SU-DHL-6 (cell line): Measurements from ENCODE around the gene MEA1.
A peak's percentile ranks its signal among the peaks of the same experiment; 100 is the strongest.

Experiments
- H2AFZ ChIP-seq: fragments of 200-600 bp; sonication (generic); 2 replicates; pipeline ENCODE4 v1.6.1; 2014; ENCODE audit warnings: low read depth, mild to moderate bottlenecking, moderate library complexity, mixed read lengths, antibody characterized with exemption, low read length; ENCODE audit not compliant: severe bottlenecking
- H3F3A ChIP-seq: fragments of 200-600 bp; shearing (Covaris generic); 2 replicates; pipeline ENCODE4 v1.6.0; 2016; ENCODE audit warnings: antibody characterized with exemption, mild to moderate bottlenecking; ENCODE audit not compliant: insufficient read depth
- H3K27ac ChIP-seq: fragments of 200-600 bp; sonication (generic); 2 replicates; pipeline ENCODE4 v1.5.1; 2016; ENCODE audit warnings: low read depth, mild to moderate bottlenecking, low read length, moderate library complexity, mixed read lengths
- H3K27me3 ChIP-seq: fragments of 200-600 bp; sonication (generic), shearing (Covaris generic); 2 replicates; pipeline ENCODE4 v1.6.0; 2014; ENCODE audit warnings: mild to moderate bottlenecking, low read length
- H3K36me3 ChIP-seq: fragments of 200-600 bp; sonication (generic); 2 replicates; pipeline ENCODE4 v1.6.1; 2014; ENCODE audit warnings: mild to moderate bottlenecking, low read length, mixed read lengths
- H3K4me2 ChIP-seq: fragments of 300-600, 200-600 bp; shearing (Covaris generic), sonication (generic); 2 replicates; pipeline ENCODE4 v1.6.0; 2014; ENCODE audit warnings: low read length, low read depth, mild to moderate bottlenecking; ENCODE audit not compliant: poor library complexity, severe bottlenecking
- H3K4me3 ChIP-seq: fragments of 200-600 bp; sonication (generic); 2 replicates; pipeline ENCODE4 v1.5.1; 2014; ENCODE audit warnings: antibody characterized with exemption, low read length, mild to moderate bottlenecking, mixed read lengths; ENCODE audit not compliant: insufficient read depth, poor library complexity, severe bottlenecking
- H3K79me2 ChIP-seq: fragments of 200-600 bp; sonication (generic); 2 replicates; pipeline ENCODE4 v1.6.1; 2014; ENCODE audit warnings: mild to moderate bottlenecking, low read length, moderate library complexity; ENCODE audit not compliant: insufficient read depth
- H3K9ac ChIP-seq: fragments of 200-600 bp; sonication (generic); 2 replicates; pipeline ENCODE4 v1.7.0; 2014; ENCODE audit warnings: mild to moderate bottlenecking, low read length
- H3K9me2 ChIP-seq: fragments of 200-600 bp; sonication (generic); replicated peaks from 2 replicates; pipeline ENCODE4 v1.6.1; 2014; ENCODE audit warnings: low read length; ENCODE audit not compliant: insufficient read depth
- H3K9me3 ChIP-seq: fragments of 200-600 bp; sonication (generic); 2 replicates; pipeline ENCODE4 v1.6.1; 2014; ENCODE audit warnings: low read length, mixed read lengths; ENCODE audit not compliant: insufficient read depth
- H4K20me1 ChIP-seq: fragments of 200-600 bp; sonication (generic); 2 replicates; pipeline ENCODE4 v1.6.1; 2014; ENCODE audit warnings: low read depth, mild to moderate bottlenecking, antibody characterized with exemption, low read length, moderate library complexity, mixed read lengths
- EZH2phosphoT487 ChIP-seq: fragments of 200-600 bp; sonication (generic), shearing (Covaris generic); conservative IDR thresholded peaks from 2 replicates; pipeline ENCODE4 v1.6.1; 2018; ENCODE audit warnings: mild to moderate bottlenecking, antibody characterized with exemption, low read length, moderate library complexity, mixed read lengths
- TF ChIP-seq, protein P1 (sequence below): fragments of 200-600 bp; sonication (generic); IDR thresholded peaks from one replicate; pipeline ENCODE4 v1.5.1; 2017; ENCODE audit warnings: antibody characterized with exemption, mild to moderate bottlenecking, low read length, moderate library complexity; ENCODE audit not compliant: insufficient read depth, poor library complexity, severe bottlenecking

The MEA1 gene

DNA sequence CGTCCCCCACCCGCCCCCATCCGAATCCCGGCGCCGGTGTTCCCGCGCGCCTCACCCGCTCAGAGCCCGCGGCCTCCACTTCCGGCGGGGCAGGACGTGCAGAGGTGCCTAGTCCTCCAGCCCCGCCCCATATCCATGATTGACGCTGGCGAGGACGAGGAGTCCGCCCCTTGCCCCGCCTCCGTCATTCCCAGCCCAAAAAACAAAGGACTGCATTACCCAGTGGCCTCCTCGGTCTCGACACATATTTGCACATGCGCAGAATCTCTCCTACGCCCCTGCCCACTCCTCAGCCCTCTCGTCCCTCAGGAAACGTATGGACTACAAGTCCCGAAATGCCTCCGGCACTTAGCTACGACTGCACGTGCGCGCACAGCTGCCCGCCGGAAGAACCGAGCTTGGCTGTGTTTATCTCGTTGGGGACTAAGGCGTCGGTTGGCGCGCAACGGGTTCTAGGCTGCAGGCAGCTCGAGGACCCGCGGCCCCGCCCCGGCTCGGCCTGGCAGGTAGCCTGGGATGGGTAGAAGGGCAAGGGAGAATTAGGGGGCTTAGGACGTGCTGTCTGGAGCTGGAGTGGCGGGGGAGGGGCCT is at the start of gene MEA1, which contains the start of gene KLHDC3:
Gene MEA1, minus strand, starts transcription at position 104 of the 591 bp plus-strand sequence. CDS start 133 bp downstream, outside the sequence.
Gene KLHDC3, plus strand, starts transcription at position 407 of the 591 bp plus-strand sequence. CDS start 2,944 bp downstream, outside the sequence.
- peaks cover 44% of the 10 kb centered on the region for H3K79me2 ChIP-seq
- no peaks in the 10 kb centered on the region; the same call in 1 of the 2 replicates for H3K36me3 ChIP-seq

DNA sequence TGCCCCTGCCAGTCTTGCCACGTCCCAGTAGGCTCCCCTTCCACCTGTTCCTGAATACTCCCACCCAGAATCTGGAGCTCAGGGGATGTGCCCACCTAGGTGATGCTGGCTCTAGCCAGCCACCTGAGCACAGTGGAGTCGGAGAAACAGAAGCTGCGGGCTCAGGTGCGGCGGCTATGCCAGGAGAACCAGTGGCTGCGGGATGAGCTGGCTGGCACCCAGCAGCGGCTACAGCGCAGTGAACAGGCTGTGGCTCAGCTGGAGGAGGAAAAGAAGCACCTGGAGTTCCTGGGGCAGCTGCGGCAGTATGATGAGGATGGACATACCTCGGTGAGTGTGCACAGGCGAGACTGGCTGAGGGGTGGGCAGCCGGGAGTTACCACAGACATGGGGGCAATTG is 49.1 kb upstream of the MEA1 start:
- no peaks in the 10 kb centered on the region for H3F3A ChIP-seq
- no peak overlapping the region for H2AFZ ChIP-seq
- H3K4me3 ChIP-seq = no peak overlapping the region
- H3K79me2 ChIP-seq = peaks cover 14% of the 10 kb centered on the region
- H3K27me3 ChIP-seq = no peaks in the 10 kb centered on the region
- H3K27ac ChIP-seq = no peak overlapping the region
- no peak for TF ChIP-seq EZH2phosphoT487
- TF ChIP-seq, protein P1, sequence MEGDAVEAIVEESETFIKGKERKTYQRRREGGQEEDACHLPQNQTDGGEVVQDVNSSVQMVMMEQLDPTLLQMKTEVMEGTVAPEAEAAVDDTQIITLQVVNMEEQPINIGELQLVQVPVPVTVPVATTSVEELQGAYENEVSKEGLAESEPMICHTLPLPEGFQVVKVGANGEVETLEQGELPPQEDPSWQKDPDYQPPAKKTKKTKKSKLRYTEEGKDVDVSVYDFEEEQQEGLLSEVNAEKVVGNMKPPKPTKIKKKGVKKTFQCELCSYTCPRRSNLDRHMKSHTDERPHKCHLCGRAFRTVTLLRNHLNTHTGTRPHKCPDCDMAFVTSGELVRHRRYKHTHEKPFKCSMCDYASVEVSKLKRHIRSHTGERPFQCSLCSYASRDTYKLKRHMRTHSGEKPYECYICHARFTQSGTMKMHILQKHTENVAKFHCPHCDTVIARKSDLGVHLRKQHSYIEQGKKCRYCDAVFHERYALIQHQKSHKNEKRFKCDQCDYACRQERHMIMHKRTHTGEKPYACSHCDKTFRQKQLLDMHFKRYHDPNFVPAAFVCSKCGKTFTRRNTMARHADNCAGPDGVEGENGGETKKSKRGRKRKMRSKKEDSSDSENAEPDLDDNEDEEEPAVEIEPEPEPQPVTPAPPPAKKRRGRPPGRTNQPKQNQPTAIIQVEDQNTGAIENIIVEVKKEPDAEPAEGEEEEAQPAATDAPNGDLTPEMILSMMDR = no peak
- no peaks in the 10 kb centered on the region for H3K36me3 ChIP-seq
- no peaks in the 10 kb centered on the region for H3K9me2 ChIP-seq
- H3K4me2 ChIP-seq = no peak overlapping the region
- no peaks in the 10 kb centered on the region for H3K9me3 ChIP-seq
- no peaks in the 10 kb centered on the region for H4K20me1 ChIP-seq
- H3K9ac ChIP-seq = no peak overlapping the region

More for the DNA sequence above, at the start of gene MEA1, which contains the start of gene KLHDC3:
- no peaks in the 10 kb centered on the region for H3K9me2 ChIP-seq
- H3K27ac ChIP-seq = peak within 1 kb of the TSS; percentile 45
- no peaks in the 10 kb centered on the region for H3K9me3 ChIP-seq
- no peaks in the 10 kb centered on the region for H4K20me1 ChIP-seq
- H3K27me3 ChIP-seq = no peaks in the 10 kb centered on the region
- peaks cover 2% of the 10 kb centered on the region for H3F3A ChIP-seq
- peak within 1 kb of the TSS; percentile 92 for H2AFZ ChIP-seq
- TF ChIP-seq, protein P1 = no peak
- TF ChIP-seq EZH2phosphoT487 = no peak
- peak within 1 kb of the TSS; percentile 85 for H3K9ac ChIP-seq
- H3K4me2 ChIP-seq = peak within 1 kb of the TSS; percentile 94
- peak within 1 kb of the TSS; percentile 89 for H3K4me3 ChIP-seq

DNA sequence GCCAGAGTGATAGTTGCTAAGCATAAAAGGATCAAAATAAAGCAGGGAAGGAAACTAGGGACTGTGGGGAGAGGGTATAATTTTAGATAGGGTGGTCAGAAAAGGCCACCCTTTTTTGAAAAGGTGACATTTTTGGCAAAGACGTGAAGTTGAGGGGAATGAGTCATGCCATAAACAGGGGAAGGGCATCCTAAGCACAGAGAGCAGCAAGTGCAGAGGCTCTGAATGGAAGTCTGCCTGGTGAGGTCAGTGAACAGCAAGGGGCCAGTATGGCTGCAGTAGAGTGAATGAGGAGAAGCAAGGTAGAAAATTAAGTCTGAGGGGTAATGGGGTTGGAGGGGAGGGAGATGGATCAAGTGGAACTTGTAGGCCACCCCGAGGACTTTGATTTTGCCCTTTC is 48.1 kb upstream of the MEA1 start:
- TF ChIP-seq, protein P1 = no peak
- no peak for TF ChIP-seq EZH2phosphoT487
- H3K9me3 ChIP-seq = no peaks in the 10 kb centered on the region

More for the DNA sequence above, 48.1 kb upstream of the MEA1 start:
- no peak overlapping the region for H3K9ac ChIP-seq
- H2AFZ ChIP-seq = no peak overlapping the region
- no peaks in the 10 kb centered on the region for H3K36me3 ChIP-seq
- no peak overlapping the region for H3K4me2 ChIP-seq
- H3K4me3 ChIP-seq = no peak overlapping the region
- H3K27ac ChIP-seq = no peak overlapping the region
- H3K9me2 ChIP-seq = no peaks in the 10 kb centered on the region
- no peaks in the 10 kb centered on the region for H4K20me1 ChIP-seq
- peaks cover 15% of the 10 kb centered on the region for H3K79me2 ChIP-seq
- no peaks in the 10 kb centered on the region for H3F3A ChIP-seq
- no peaks in the 10 kb centered on the region for H3K27me3 ChIP-seq
